T-cell (primary cell): Measurements from ENCODE around the gene MCRS1. TPM values are rescaled to one million over a fixed set of nuclear protein-coding genes. Genes with fewer than 3 reads are reported as not detected.
"Not testable (repeated sequence)": the region's sequence is repeated elsewhere in the genome, so short reads cannot be mapped to it uniquely, and the experiment has no call there.

Source experiments
- ATAC-seq, 4 experiments: fragments of 200-7000 bp in 3 of 4; fragments of 150-1000 bp in 1 of 4; cut with Tn5 transposase; replicated peaks in 1 of 4; 1 replicate in 3 of 4; 2 replicates in 1 of 4; pipeline ENCODE4 v1.10.0; 2021; ENCODE audit warnings: moderate library complexity in 3 of 4, mild to moderate bottlenecking in 2 of 4, moderate number of reproducible peaks in 1 of 4
- CTCF ChIA-PET, 2 donors: fragments of 300-600 bp; sonication (Branson Sonifier 250); formaldehyde crosslinking; loops; one replicate each; lab custom pipeline; 2022; ENCODE audit warnings: antibody characterized with exemption in 2 of 2; lab: Charles Lee
- POLR2A ChIA-PET, 2 donors: fragments of 300-600 bp; sonication (Branson Sonifier 250); formaldehyde crosslinking; loops; one replicate each; lab custom pipeline; 2022; ENCODE audit warnings: antibody characterized with exemption in 2 of 2; lab: Charles Lee
- DNase-seq, 35 experiments: peaks; one replicate each; pipeline versions ENCODE4 v3.0.0 to v3.0.0-alpha.2; 2013 to 2023
- H3K27ac ChIP-seq: one replicate; pipeline ENCODE4 v1.5.1; 2013; ENCODE audit warnings: low read length
- H3K27me3 ChIP-seq, 2 experiments: replicated peaks in 1 of 2; 1 replicate in 1 of 2; 2 replicates in 1 of 2; pipeline versions ENCODE4 v1.6.1 to v1.7.0; 2013; ENCODE audit warnings: low read length in 1 of 2, mixed read lengths in 1 of 2; ENCODE audit not compliant: control insufficient read depth in 2 of 2, insufficient read depth in 2 of 2; ENCODE audit errors: extremely low read depth in 1 of 2
- H3K36me3 ChIP-seq, 2 donors: 1 replicate in 1 of 2; 2 replicates in 1 of 2; pipeline versions ENCODE4 v1.6.1 to v1.7.0; 2013; ENCODE audit warnings: low read length in 1 of 2; ENCODE audit not compliant: control insufficient read depth in 2 of 2, insufficient read depth in 1 of 2; ENCODE audit errors: extremely low read depth in 1 of 2
- H3K4me1 ChIP-seq, 2 experiments: 1 replicate in 1 of 2; 2 replicates in 1 of 2; pipeline versions ENCODE4 v1.6.1 to v1.7.0; 2013; ENCODE audit warnings: low read length in 2 of 2, mixed read lengths in 1 of 2; ENCODE audit not compliant: insufficient read depth in 2 of 2, control insufficient read depth in 1 of 2; ENCODE audit errors: extremely low read depth in 1 of 2
- H3K4me3 ChIP-seq, 2 donors: 1 replicate in 1 of 2; 2 replicates in 1 of 2; pipeline versions ENCODE4 v1.5.1 to v1.7.0; 2013; ENCODE audit warnings: mild to moderate bottlenecking in 2 of 2, low read length in 1 of 2, moderate library complexity in 1 of 2; ENCODE audit not compliant: control insufficient read depth in 1 of 2; ENCODE audit errors: extremely low read depth in 1 of 2
- H3K9me3 ChIP-seq: 2 replicates; pipeline ENCODE4 v1.7.0; 2013
- H3K27ac Mint-ChIP-seq, 2 donors: one replicate each; pipeline ENCODE4 v1.8.0; 2020 to 2021; ENCODE audit warnings: mild to moderate bottlenecking in 2 of 2, mixed read lengths in 2 of 2
- H3K27me3 Mint-ChIP-seq, 2 donors: one replicate each; pipeline ENCODE4 v1.8.0; 2021 to 2022; ENCODE audit warnings: mixed read lengths in 2 of 2
- H3K36me3 Mint-ChIP-seq: one replicate; pipeline ENCODE4 v1.8.0; 2021; ENCODE audit warnings: mixed read lengths
- H3K4me1 Mint-ChIP-seq, 3 donors: one replicate each; pipeline ENCODE4 v1.8.0; 2020 to 2022; ENCODE audit warnings: mixed read lengths in 3 of 3, mild to moderate bottlenecking in 1 of 3
- H3K4me3 Mint-ChIP-seq, 3 donors: one replicate each; pipeline ENCODE4 v1.8.0; 2020 to 2022; ENCODE audit warnings: mild to moderate bottlenecking in 3 of 3, mixed read lengths in 3 of 3, moderate library complexity in 3 of 3
- H3K9me3 Mint-ChIP-seq, 3 donors: one replicate each; pipeline ENCODE4 v1.8.0; 2020 to 2022; ENCODE audit warnings: mixed read lengths in 3 of 3
- WGBS: methylation state at CpG from one replicate; pipeline ENCODE4 v1.1.5; 2013; ENCODE audit warnings: missing lambda C conversion rate; ENCODE audit not compliant: insufficient coverage; 5-methylcytosine and 5-hydroxymethylcytosine counted together
- total RNA-seq, 35 experiments: library from RNA in 6 of 35; stranded (reverse) in 6 of 35; fragments of 120-200 nt in 1 of 35; gene quantifications; one replicate each; pipeline versions ENCODE4 v1.2.1 to v1.2.4 and lab custom pipeline; 2013 to 2026

The MCRS1 gene
- total RNA-seq, 5 donors from 2014 or later (not counting 1 experiment from before 2014, with no cell fraction given) = 66.1 to 89.0 (median 85.7) TPM

GRCh38 chr12:49609875-49610154, 41.9 kb upstream of the MCRS1 start:
- CTCF ChIA-PET = no interaction called here
- no peak for ATAC-seq

GRCh38 chr12:49609059-49609874, 41.3 kb upstream of the MCRS1 start:
- H3K27ac Mint-ChIP-seq = no peak overlapping the region
- H3K4me1 ChIP-seq = no peaks in the 10 kb centered on the region
- H3K4me3 Mint-ChIP-seq = no peak overlapping the region
- H3K9me3 ChIP-seq = no peaks in the 10 kb centered on the region
- H3K9me3 Mint-ChIP-seq = no peaks in the 10 kb centered on the region
- no peak overlapping the region for H3K4me3 ChIP-seq
- H3K36me3 ChIP-seq = no peaks in the 10 kb centered on the region
- ChIA-PET CTCF (no interaction called here), POLR2A (no interaction called here)
- no peak for DNase-seq
- H3K27me3 Mint-ChIP-seq = peaks cover 6 to 9% of the 10 kb centered on the region in 2 donors
- H3K4me1 Mint-ChIP-seq = peaks cover 0 to 6% (median 2%) of the 10 kb centered on the region in 3 donors
- H3K27me3 ChIP-seq = peaks cover 0 to 17% of the 10 kb centered on the region in 2 experiments
- no peak overlapping the region for H3K27ac ChIP-seq
- WGBS = 80% methylated on average over 1 of the region's 2 CpGs
- H3K36me3 Mint-ChIP-seq = no peaks in the 10 kb centered on the region
- ATAC-seq = no peak

More at GRCh38 chr12:49609875-49610154, 41.9 kb upstream of the MCRS1 start:
- H3K4me3 Mint-ChIP-seq = no peak overlapping the region
- POLR2A ChIA-PET = no interaction called here
- Histone ChIP-seq H3K9me3 (no peaks in the 10 kb centered on the region), H3K4me1 (no peaks in the 10 kb centered on the region), H3K27ac (no peak overlapping the region), H3K27me3 (peaks cover 0 to 20% of the 10 kb centered on the region in 2 experiments), H3K36me3 (no peaks in the 10 kb centered on the region), H3K4me3 (no peak overlapping the region)
- no peak overlapping the region for H3K27ac Mint-ChIP-seq
- H3K9me3 Mint-ChIP-seq = no peaks in the 10 kb centered on the region
- peaks cover 0 to 6% (median 2%) of the 10 kb centered on the region in 3 donors for H3K4me1 Mint-ChIP-seq
- no CpG with 5 or more reads among the region's 1 CpG for WGBS
- no peak for DNase-seq
- peaks cover 10% of the 10 kb centered on the region in 2 donors for H3K27me3 Mint-ChIP-seq
- H3K36me3 Mint-ChIP-seq = no peaks in the 10 kb centered on the region

GRCh38 chr12:49605539-49605938, 37.6 kb upstream of the MCRS1 start, which contains the start of gene FAM186B:
Gene FAM186B, minus strand, starts transcription at chr12:49605639. Its CDS starts 162 bp downstream, at chr12:49605477.
- not testable (repeated sequence) for H3K4me1 ChIP-seq, DNase-seq, H3K9me3 ChIP-seq, ATAC-seq, H3K36me3 Mint-ChIP-seq, H3K27me3 ChIP-seq, H3K27me3 Mint-ChIP-seq, H3K4me1 Mint-ChIP-seq, H3K27ac ChIP-seq, H3K4me3 Mint-ChIP-seq, H3K9me3 Mint-ChIP-seq, H3K36me3 ChIP-seq, H3K4me3 ChIP-seq, H3K27ac Mint-ChIP-seq
- ChIA-PET CTCF (interaction anchor here in 1 of 2 donors (0.6 kb wide), 2 partner anchors 107 to 539 kb away, joined by 3 to 4 read pairs; no protein-coding TSS in a partner anchor), POLR2A (interaction anchor here in 1 of 2 donors (0.6 kb wide), 1 partner anchor 753 kb away, joined by 6 read pairs; no protein-coding TSS in a partner anchor)
- no CpG with 5 or more reads among the region's 4 CpGs for WGBS

- DNase-seq (no peak), ATAC-seq (no peak)
- Histone ChIP-seq H3K27me3 (peaks cover 0 to 8% of the 10 kb centered on the region in 2 experiments), H3K4me3 (no peak overlapping the region), H3K27ac (no peak overlapping the region), H3K9me3 (no peaks in the 10 kb centered on the region), H3K36me3 (no peaks in the 10 kb centered on the region), H3K4me1 (no peaks in the 10 kb centered on the region)
- Mint-ChIP-seq H3K9me3 (no peaks in the 10 kb centered on the region), H3K27me3 (peaks cover 0 to under 1% of the 10 kb centered on the region in 2 donors), H3K4me1 (peaks cover 0 to 6% (median 2%) of the 10 kb centered on the region in 3 donors), H3K36me3 (no peaks in the 10 kb centered on the region), H3K27ac (no peak overlapping the region), H3K4me3 (no peak overlapping the region)
- ChIA-PET CTCF (interaction anchor here in 1 of 2 donors (0.6 kb wide), 2 partner anchors 108 to 538 kb away, joined by 3 to 4 read pairs; no protein-coding TSS in a partner anchor), POLR2A (interaction anchor here in 1 of 2 donors (0.6 kb wide), 1 partner anchor 754 kb away, joined by 6 read pairs; no protein-coding TSS in a partner anchor)
- WGBS = no CpG with 5 or more reads among the region's 5 CpGs
These were observed 36.9 kb upstream of the MCRS1 start for GRCh38 chr12:49604856-49605255.

- ChIA-PET POLR2A (no interaction called here), CTCF (interaction anchor here in 1 of 2 donors (0.6 kb wide), 1 partner anchor 195 kb away, joined by 5 read pairs; no protein-coding TSS in a partner anchor)
These were observed 35.8 kb upstream of the MCRS1 start for GRCh38 chr12:49603721-49604120.

GRCh38 chr12:49599961-49600360, 32.0 kb upstream of the MCRS1 start:
- H3K36me3 Mint-ChIP-seq = no peaks in the 10 kb centered on the region

More at GRCh38 chr12:49603721-49604120, 35.8 kb upstream of the MCRS1 start:
- WGBS = no CpG with 5 or more reads among the region's 1 CpG
- H3K4me3 Mint-ChIP-seq = no peak overlapping the region
- H3K4me1 ChIP-seq = no peaks in the 10 kb centered on the region
- H3K9me3 Mint-ChIP-seq = no peaks in the 10 kb centered on the region
- H3K4me1 Mint-ChIP-seq = peaks cover 0 to 6% (median 2%) of the 10 kb centered on the region in 3 donors
- no peaks in the 10 kb centered on the region for H3K27me3 Mint-ChIP-seq
- ATAC-seq = no peak
- H3K27ac ChIP-seq = no peak overlapping the region
- no peaks in the 10 kb centered on the region for H3K27me3 ChIP-seq
- no peaks in the 10 kb centered on the region for H3K9me3 ChIP-seq
- no peak overlapping the region for H3K27ac Mint-ChIP-seq
- DNase-seq = no peak
- no peak overlapping the region for H3K4me3 ChIP-seq
- H3K36me3 ChIP-seq = no peaks in the 10 kb centered on the region
- H3K36me3 Mint-ChIP-seq = no peaks in the 10 kb centered on the region

More at GRCh38 chr12:49599961-49600360, 32.0 kb upstream of the MCRS1 start:
- no peak overlapping the region for H3K4me3 Mint-ChIP-seq
- 97% methylated on average over 6 of the region's 8 CpGs for WGBS
- POLR2A ChIA-PET = no interaction called here
- ATAC-seq (no peak), DNase-seq (no peak)
- Histone ChIP-seq H3K4me3 (no peak overlapping the region), H3K27ac (no peak overlapping the region), H3K9me3 (no peaks in the 10 kb centered on the region), H3K27me3 (no peaks in the 10 kb centered on the region), H3K4me1 (no peaks in the 10 kb centered on the region), H3K36me3 (no peaks in the 10 kb centered on the region)
- CTCF ChIA-PET = no interaction called here
- no peaks in the 10 kb centered on the region for H3K27me3 Mint-ChIP-seq
- H3K4me1 Mint-ChIP-seq = peaks cover under 1 to 2% (median 1%) of the 10 kb centered on the region in 3 donors
- H3K27ac Mint-ChIP-seq = no peak overlapping the region
- H3K9me3 Mint-ChIP-seq = no peaks in the 10 kb centered on the region
